ENCODE data around the gene PLPPR3.

PLPPR3 gene

DNA sequence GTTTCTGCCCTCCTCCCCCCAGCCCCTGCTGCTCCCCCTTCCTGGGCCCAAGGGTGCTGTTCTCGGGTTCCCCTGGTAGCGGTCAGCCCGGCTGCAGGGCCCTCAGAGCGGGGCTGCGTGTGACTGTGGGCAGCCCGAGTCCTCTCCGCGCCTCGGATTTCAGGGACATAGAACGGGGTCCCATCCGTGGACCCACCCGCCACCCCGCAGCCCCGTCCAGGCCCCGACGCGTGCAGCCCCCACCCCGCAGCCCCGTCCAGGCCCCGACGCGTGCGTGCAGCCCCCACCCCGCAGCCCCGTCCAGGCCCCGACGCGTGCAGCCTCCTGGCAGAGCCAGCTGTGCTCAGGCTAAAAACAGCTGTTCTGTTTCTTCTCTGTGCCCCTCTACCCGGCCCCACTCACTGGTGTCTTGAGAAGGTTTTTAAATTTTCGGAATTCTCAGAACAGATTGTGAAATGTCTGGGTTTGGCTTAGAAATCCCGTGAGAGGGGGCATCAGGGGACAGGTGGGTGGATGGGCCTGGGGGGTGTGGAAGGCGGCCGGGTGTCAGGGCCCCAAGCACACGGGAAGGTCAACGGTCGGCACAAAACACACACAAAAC lies 13.6 kb upstream of the PLPPR3 start:
- TF ChIP-seq, protein P1, sequence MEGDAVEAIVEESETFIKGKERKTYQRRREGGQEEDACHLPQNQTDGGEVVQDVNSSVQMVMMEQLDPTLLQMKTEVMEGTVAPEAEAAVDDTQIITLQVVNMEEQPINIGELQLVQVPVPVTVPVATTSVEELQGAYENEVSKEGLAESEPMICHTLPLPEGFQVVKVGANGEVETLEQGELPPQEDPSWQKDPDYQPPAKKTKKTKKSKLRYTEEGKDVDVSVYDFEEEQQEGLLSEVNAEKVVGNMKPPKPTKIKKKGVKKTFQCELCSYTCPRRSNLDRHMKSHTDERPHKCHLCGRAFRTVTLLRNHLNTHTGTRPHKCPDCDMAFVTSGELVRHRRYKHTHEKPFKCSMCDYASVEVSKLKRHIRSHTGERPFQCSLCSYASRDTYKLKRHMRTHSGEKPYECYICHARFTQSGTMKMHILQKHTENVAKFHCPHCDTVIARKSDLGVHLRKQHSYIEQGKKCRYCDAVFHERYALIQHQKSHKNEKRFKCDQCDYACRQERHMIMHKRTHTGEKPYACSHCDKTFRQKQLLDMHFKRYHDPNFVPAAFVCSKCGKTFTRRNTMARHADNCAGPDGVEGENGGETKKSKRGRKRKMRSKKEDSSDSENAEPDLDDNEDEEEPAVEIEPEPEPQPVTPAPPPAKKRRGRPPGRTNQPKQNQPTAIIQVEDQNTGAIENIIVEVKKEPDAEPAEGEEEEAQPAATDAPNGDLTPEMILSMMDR (IDR thresholded peaks at IDR 0.05; ENCODE audit: control insufficient read depth, insufficient read depth, low read depth, low read length, missing control alignments): no peak

DNA sequence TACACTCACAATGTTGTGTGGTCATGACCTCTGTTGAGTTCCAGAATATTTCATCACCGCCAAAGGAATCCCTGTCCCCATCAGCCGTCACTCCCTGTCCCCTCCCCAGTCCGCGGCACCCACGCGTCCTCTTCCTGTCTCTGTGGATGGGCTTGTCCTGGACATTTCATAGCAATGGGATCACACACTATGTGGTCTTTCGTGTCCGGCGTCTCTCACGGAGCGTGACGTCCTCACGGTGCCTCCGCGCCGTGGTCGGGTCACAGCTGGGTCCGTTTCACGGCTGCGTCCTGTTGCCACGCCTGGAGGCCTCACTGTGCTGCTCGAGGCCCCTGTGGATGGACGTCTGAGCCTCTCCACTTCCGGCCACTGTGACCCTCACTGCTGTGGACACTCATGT lies 12.5 kb upstream of the PLPPR3 start:
- TF ChIP-seq, protein P1 (IDR thresholded peaks at IDR 0.05; ENCODE audit: control insufficient read depth, insufficient read depth, low read depth, low read length, missing control alignments): no peak
- no peak overlapping the region for H3K4me3 ChIP-seq (ENCODE audit: control insufficient read depth, low read depth, low read length)
- no peak for DNase-seq (ENCODE audit: low read depth)

More for the DNA sequence above, 13.6 kb upstream of the PLPPR3 start:
- H3K4me3 ChIP-seq (ENCODE audit: control insufficient read depth, low read depth, low read length): no peak overlapping the region
- DNase-seq (ENCODE audit: low read depth): no peak

DNA sequence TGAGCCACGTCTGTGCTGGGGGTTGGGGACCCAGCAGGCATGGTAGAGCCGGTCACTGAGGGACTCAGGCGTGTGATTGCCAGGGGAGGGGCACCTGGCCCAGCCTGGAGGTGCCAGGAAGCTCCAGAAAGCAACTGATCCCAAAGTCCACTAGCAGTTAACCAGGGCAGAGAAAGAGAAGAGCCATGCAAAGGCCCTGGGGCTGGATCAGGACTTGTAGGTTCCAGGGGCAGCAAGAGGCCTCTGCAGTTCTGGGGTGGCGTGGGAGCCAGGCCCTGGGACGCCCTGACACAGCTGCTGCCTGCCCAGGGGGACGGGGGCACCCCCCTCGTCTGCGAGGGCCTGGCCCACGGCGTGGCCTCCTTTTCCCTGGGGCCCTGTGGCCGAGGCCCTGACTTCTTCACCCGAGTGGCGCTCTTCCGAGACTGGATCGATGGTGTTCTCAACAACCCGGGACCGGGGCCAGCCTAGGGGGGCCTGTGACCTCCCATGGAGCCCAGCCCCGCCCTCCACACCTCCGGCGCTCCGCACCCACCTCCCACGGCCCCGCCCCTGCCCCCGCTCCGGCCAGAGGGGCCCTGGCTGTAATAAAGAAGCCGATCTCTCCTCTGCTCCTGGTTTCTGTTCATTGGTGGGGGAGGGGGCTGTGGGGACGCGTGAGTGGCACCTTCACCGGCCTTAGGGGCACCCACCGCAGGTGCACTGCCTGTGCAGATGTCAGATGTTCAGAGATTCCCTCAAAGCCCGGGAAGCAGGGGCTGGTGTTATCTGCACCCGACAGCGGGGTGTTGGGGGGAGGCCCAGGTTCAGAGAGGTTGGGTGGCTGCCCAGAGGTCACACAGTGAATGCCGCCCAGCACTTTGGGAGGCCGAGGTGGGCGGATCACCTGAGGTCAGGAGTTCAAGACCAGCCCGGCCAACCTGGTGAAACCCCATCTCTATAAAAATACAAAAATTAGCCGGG lies 9.9 kb upstream of the PLPPR3 start:
- H3K4me3 ChIP-seq (ENCODE audit: control insufficient read depth, low read depth, low read length): no peak overlapping the region
- no peak for DNase-seq (ENCODE audit: low read depth)
- TF ChIP-seq, protein P1 (IDR thresholded peaks at IDR 0.05; ENCODE audit: control insufficient read depth, insufficient read depth, low read depth, low read length, missing control alignments): no peak

DNA sequence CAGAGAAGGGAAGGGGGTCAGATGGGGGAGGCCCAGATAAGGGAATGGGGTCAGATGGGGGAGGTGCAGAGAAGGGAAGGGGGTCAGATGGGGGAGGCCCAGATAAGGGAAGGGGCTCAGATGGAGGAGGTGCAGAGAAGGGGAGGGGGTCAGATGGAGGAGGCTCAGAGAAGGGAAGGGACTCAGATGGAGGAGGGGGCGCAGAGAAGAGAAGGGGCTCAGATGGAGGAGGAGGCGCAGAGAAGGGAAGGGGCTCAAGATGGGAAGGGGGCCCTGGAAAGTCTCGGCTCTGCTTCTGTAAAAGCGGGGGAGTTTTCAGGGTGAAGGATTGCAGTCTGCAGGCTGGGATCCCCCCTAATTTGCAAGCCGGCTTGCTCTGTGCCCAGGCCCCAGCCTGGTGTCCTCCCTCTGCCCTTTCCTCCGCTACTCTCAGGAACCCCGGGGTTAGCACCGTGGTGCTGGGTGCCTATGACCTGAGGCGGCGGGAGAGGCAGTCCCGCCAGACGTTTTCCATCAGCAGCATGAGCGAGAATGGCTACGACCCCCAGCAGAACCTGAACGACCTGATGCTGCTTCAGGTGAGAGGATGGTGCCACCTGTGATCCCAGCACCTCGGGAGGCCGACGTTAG lies 7.5 kb upstream of the PLPPR3 start:
- H3K4me3 ChIP-seq (ENCODE audit: control insufficient read depth, low read depth, low read length): no peak overlapping the region
- TF ChIP-seq, protein P1 (IDR thresholded peaks at IDR 0.05; ENCODE audit: control insufficient read depth, insufficient read depth, low read depth, low read length, missing control alignments): no peak
- DNase-seq (ENCODE audit: low read depth): no peak

DNA sequence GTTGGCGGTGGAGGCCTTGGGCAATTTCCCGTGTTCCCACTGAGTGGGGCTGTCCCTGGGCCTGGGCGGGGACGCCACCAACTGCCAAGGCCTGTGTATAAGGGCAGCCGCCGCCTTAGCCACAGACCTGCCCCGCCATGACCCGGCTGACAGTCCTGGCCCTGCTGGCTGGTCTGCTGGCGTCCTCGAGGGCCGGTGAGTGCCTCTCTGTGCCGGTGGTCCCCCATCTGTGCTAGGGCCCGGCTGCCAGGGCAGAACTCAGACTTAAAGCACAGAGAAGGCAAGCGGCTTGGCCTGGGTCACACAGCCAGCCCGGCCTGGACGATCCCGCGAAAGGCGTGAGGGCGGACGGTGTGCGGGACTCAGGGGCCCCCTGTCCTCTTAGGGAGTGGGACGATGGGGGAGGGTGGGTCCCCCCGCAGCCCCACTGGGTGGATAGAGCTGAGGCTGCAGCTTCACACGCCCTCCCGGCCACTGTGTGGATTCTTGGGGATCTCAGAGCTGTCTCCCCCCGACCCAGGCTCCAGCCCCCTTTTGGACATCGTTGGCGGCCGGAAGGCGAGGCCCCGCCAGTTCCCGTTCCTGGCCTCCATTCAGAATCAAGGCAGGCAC lies 6.1 kb upstream of the PLPPR3 start, which contains the start of gene AZU1:
AZU1 (plus strand) TSS at position 128 of the 612 bp plus-strand sequence; CDS start at position 138, 10 bp downstream.
- no peak for DNase-seq (ENCODE audit: low read depth)

More for the DNA sequence above, 6.1 kb upstream of the PLPPR3 start, which contains the start of gene AZU1:
- TF ChIP-seq, protein P1 (IDR thresholded peaks at IDR 0.05; ENCODE audit: control insufficient read depth, insufficient read depth, low read depth, low read length, missing control alignments): no peak
- H3K4me3 ChIP-seq (ENCODE audit: control insufficient read depth, low read depth, low read length): no peak within 1 kb of the TSS

All from AG09309 (cell line).